Measurements from ENCODE around the gene CEP164. TPM values are rescaled to one million over a fixed set of nuclear protein-coding genes. Genes with fewer than 3 reads are reported as not detected.

CEP164 gene
- total RNA-seq, 4 donors from 2014 or later: 23.1 to 56.5 (median 29.0) TPM

DNA sequence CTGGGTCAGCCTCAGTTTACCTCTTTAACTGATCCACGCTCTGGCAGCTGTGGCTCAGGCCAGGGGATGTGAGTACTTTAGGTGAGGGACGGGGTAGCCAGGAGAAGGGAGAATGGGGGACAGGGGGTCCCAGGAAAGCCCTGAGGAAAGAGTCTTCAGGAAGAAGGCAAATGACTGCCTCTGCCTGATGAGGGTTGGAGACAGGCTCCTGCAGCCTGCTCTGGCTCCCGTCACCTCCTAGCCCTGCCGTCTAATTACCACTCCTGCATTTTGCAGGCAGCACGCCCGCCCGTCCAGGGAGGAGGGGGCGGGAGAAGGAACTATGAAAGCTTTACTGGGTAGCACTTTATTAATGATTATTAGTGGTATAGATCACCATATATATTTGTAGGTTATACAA lies 116.6 kb downstream of the CEP164 start:
- no peak overlapping the region for H3K4me3 ChIP-seq (replicated peaks in 1 of 3)
- H3K27ac ChIP-seq: no peak overlapping the region
- intact Hi-C loops (cut with DNase I): no loop called here
- 80 to 83% methylated on average over 8 of the region's 8 CpGs for WGBS, 2 donors
- peaks cover 5 to 16% of the 10 kb centered on the region in 2 donors for H3K4me1 ChIP-seq
- no peaks in the 10 kb centered on the region for H3K9me3 ChIP-seq
- no peaks in the 10 kb centered on the region for H3K27me3 ChIP-seq
- DNase-seq: no peak
- no peaks in the 10 kb centered on the region for H3K36me3 ChIP-seq
- TF ChIP-seq POLR2A (IDR thresholded peaks at IDR 0.05): no peak
- TF ChIP-seq, protein P1, sequence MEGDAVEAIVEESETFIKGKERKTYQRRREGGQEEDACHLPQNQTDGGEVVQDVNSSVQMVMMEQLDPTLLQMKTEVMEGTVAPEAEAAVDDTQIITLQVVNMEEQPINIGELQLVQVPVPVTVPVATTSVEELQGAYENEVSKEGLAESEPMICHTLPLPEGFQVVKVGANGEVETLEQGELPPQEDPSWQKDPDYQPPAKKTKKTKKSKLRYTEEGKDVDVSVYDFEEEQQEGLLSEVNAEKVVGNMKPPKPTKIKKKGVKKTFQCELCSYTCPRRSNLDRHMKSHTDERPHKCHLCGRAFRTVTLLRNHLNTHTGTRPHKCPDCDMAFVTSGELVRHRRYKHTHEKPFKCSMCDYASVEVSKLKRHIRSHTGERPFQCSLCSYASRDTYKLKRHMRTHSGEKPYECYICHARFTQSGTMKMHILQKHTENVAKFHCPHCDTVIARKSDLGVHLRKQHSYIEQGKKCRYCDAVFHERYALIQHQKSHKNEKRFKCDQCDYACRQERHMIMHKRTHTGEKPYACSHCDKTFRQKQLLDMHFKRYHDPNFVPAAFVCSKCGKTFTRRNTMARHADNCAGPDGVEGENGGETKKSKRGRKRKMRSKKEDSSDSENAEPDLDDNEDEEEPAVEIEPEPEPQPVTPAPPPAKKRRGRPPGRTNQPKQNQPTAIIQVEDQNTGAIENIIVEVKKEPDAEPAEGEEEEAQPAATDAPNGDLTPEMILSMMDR (IDR thresholded peaks at IDR 0.05): no peak

DNA sequence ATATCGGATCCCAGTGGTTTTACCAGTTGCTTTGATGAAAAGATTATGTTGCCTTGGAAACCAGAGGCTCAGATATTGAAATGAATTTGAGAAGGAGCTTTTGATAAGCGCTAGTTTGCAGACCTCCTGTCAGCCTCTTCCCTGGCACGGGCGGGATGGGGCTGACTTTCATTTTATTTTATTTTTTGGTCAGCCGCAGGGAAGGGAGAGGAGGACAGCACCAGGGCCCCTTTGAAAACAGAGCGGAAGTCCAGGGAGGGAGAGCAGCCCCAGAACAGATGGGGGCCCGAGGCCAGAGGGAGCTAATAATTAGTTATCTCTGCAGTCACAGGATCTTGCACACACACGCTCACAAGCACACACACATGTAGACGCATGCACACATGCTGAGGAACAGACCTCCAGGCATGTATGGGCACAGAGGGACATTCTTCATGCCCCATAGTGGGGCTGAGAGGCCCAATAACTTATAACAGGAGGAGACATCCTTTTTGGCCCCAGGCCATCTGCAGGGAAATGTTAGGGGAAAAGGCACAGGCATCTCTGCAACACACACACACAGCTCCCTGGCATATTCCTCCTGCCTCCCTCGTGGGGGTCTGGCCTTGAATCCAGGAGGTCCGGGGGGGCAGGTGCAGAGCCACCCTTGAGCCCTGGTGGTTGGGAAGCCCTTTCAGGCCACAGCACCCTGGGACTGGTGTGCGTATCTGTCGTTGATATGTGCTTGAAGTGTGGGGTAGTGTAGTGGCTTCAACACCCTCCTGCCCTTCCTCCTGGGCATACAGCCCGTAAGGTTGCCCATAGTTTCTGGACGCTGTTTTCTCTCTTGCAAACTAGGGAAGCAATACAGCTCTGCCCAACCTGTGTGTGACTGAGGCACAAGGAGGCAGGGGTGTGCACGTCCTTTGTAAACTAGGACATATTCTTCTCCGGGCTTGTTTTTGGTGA lies 117.3 kb downstream of the CEP164 start:
- no peak for DNase-seq
- 74 to 84% methylated on average over 13 to 16 of the region's 17 CpGs for WGBS, 2 donors
- Histone ChIP-seq H3K36me3 (no peaks in the 10 kb centered on the region), H3K9me3 (no peaks in the 10 kb centered on the region), H3K27me3 (no peaks in the 10 kb centered on the region), H3K27ac (no peak overlapping the region), H3K4me1 (peaks cover 5 to 16% of the 10 kb centered on the region in 2 donors), H3K4me3 (replicated peaks in 1 of 3) (no peak overlapping the region)
- TF ChIP-seq POLR2A (IDR thresholded peaks at IDR 0.05): no peak
- TF ChIP-seq, protein P1 (IDR thresholded peaks at IDR 0.05): no peak
- intact Hi-C loops (cut with DNase I): no loop called here

DNA sequence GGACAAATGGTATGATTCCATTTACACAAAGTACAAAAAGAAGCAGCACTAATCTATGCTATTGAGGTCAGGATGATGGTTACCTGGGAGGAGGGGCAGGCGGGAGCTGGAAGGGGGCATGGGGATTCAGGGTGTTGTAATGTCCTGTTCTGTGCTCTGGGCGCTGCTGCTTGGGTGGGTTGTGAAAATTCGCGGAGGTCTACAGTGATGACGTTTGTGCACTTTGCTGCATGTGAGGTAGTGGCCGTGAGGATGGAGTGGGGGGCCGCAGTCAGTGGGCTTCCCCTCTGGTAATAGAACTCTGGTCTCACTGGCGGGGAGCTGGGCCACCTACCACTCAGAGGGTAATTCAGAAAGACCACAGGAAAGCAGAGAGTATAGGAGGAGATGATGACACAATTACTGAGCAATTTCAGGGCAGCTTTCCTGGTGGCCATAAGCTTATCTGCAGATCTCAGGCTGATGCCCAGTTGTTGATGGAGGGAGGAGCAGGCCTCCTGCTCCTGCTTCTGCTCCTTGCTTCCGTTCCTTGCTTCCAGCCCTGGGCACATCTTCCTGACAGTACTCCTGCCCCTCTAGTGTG lies 121.5 kb downstream of the CEP164 start:
- Histone ChIP-seq H3K36me3 (no peaks in the 10 kb centered on the region), H3K27ac (no peak overlapping the region), H3K27me3 (no peaks in the 10 kb centered on the region), H3K4me3 (replicated peaks in 1 of 3) (no peak overlapping the region), H3K4me1 (no peaks in the 10 kb centered on the region), H3K9me3 (no peaks in the 10 kb centered on the region)
- DNase-seq: no peak
- WGBS, 2 donors: 92 to 95% methylated on average over 9 of the region's 9 CpGs
- intact Hi-C loops (cut with DNase I): no loop called here
- TF ChIP-seq, protein P1 (IDR thresholded peaks at IDR 0.05): no peak
- TF ChIP-seq POLR2A (IDR thresholded peaks at IDR 0.05): no peak

DNA sequence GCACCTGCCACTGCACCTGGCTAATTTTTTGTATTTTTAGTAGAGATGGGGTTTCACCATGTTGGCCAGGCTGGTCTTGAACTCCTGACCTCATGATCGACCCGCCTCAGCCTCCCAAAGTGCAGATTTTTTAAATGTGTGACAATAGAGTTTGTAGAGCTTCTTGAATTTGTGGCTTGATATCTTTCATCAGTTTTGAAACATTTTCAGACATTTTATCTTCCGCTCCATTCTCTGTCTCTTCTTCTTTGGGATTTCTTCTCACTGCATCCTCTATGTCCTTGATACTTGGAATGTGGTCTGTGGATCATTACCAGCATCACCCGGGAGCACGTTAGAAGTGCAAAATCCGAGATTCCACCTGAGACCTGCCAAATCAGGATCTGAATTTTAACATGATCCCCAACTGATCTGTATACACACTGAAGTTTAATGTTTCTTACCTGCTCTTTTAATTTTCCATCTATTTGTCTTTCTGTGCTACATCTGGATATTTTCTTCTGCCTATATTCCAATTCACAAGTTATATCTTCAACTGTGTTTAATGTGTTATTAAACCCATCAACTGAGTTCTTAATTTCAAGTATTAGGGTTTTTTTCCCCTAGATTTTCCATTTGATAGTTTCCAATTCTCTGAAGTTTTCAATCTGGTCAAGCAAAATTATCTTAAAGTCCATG lies 126.4 kb downstream of the CEP164 start:
- Histone ChIP-seq H3K9me3 (no peaks in the 10 kb centered on the region), H3K4me1 (peaks cover 0 to 9% of the 10 kb centered on the region in 2 donors), H3K27ac (no peak overlapping the region), H3K4me3 (replicated peaks in 1 of 3) (no peak overlapping the region), H3K36me3 (no peaks in the 10 kb centered on the region), H3K27me3 (no peaks in the 10 kb centered on the region)
- DNase-seq: no peak
- whole genome bisulfite sequencing, 2 donors: 95 to 98% methylated on average over 6 of the region's 6 CpGs
- intact Hi-C loops (cut with DNase I): no loop called here
- TF ChIP-seq POLR2A (IDR thresholded peaks at IDR 0.05): no peak
- TF ChIP-seq, protein P1 (IDR thresholded peaks at IDR 0.05): no peak

All from thyroid gland (tissue), 4 donors.